Uterus (tissue), 4 donors: ENCODE results near the gene EXO5. TPM values are rescaled to one million over a fixed set of nuclear protein-coding genes. Genes with fewer than 3 reads are reported as not detected.

ENCODE experiments used
- DNase-seq, 2 donors: peaks; one replicate each; pipeline ENCODE4 v3.0.0-alpha.2; 2019 to 2020
- H3K27ac ChIP-seq, 2 donors: fragments of 200-600 bp; sonication (generic); 1 replicate in 1 of 2; 2 replicates in 1 of 2; pipeline ENCODE4 v1.5.1; 2016 to 2018
- H3K27me3 ChIP-seq, 2 donors: fragments of 200-600 bp; sonication (generic); one replicate each; pipeline ENCODE4 v1.5.1; 2018 to 2019; ENCODE audit warnings: control low read depth in 1 of 2
- H3K36me3 ChIP-seq, 2 donors: fragments of 200-600 bp; sonication (generic); one replicate each; pipeline ENCODE4 v1.5.1; 2019; ENCODE audit warnings: control low read depth in 1 of 2
- H3K4me1 ChIP-seq, 2 donors: fragments of 200-600 bp; sonication (generic); one replicate each; pipeline ENCODE4 v1.5.1; 2018 to 2019; ENCODE audit warnings: control low read depth in 1 of 2
- H3K4me3 ChIP-seq, 2 donors: fragments of 200-600 bp; sonication (generic); 1 replicate in 1 of 2; 2 replicates in 1 of 2; pipeline ENCODE4 v1.5.1; 2018 to 2019; ENCODE audit warnings: mild to moderate bottlenecking in 1 of 2
- H3K9me3 ChIP-seq, 2 donors: fragments of 200-600 bp; sonication (generic); one replicate each; pipeline ENCODE4 v1.5.1; 2019; ENCODE audit warnings: control low read depth in 1 of 2
- POLR2A ChIP-seq, 2 donors: fragments of 450-650 bp; IDR thresholded peaks; one replicate each; pipeline ENCODE4 v1.6.1; 2016; ENCODE audit warnings: antibody characterized with exemption in 2 of 2, mild to moderate bottlenecking in 1 of 2, moderate library complexity in 1 of 2
- intact Hi-C: fragments of 100-400 bp; cut with DNase I; formaldehyde crosslinking; loops from one replicate; pipeline ENCODE4 v1.15.1; 2023; ENCODE audit warnings: low total_unique reads
- small RNA-seq: library from RNA; depleted of rRNA; stranded (forward); fragments of <200 nt; gene quantifications from one replicate; pipeline ENCODE3, GENCODE V24; 2016
- total RNA-seq, 4 donors: library from RNA; depleted of rRNA in 3 of 4; stranded (reverse); fragments of >200 nt in 3 of 4; gene quantifications; one replicate each; pipeline versions ENCODE4 v1.1.0 to v1.2.4, GENCODE V29; 2014 to 2023
- TF ChIP-seq, protein P1 (sequence below), 4 experiments: fragments of 200-600 bp in 2 of 4; fragments of 450-650 bp in 2 of 4; sonication (generic) in 2 of 4; IDR thresholded peaks; one replicate each; pipeline ENCODE4 v1.5.1; 2016 to 2019; ENCODE audit warnings: antibody characterized with exemption in 4 of 4, mild to moderate bottlenecking in 2 of 4, moderate library complexity in 1 of 4
- donor health status: DM: yes; HTN: yes; CAD: no.

Gene EXO5
- total RNA-seq, 4 donors from 2014 or later = 5.3 to 22.6 (median 8.2) TPM

DNA sequence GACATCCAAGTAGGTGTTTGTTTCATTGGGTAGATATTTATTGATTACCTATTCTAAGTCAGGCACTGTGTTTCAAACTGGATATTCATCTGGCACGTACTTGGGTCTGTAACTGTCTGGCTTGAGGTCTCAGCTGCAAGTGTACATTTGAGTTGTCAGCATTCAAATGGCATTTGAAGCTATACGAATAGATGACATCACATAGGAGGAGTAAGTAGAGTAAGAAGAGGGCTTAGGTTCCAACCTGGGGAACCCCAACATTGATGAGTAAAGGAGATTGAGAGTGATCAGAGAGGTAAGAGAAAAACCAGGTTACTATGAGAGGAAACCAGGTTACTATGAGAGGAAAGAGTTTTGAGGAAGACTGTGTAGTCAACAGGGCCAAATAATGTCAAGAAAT is 53.6 kb downstream of the EXO5 start:
- Histone ChIP-seq H3K27ac (no peak overlapping the region), H3K36me3 (no peaks in the 10 kb centered on the region), H3K4me1 (no peaks in the 10 kb centered on the region), H3K27me3 (no peaks in the 10 kb centered on the region), H3K9me3 (no peaks in the 10 kb centered on the region), H3K4me3 (no peak overlapping the region)
- no peak for DNase-seq
- TF ChIP-seq, protein P1, sequence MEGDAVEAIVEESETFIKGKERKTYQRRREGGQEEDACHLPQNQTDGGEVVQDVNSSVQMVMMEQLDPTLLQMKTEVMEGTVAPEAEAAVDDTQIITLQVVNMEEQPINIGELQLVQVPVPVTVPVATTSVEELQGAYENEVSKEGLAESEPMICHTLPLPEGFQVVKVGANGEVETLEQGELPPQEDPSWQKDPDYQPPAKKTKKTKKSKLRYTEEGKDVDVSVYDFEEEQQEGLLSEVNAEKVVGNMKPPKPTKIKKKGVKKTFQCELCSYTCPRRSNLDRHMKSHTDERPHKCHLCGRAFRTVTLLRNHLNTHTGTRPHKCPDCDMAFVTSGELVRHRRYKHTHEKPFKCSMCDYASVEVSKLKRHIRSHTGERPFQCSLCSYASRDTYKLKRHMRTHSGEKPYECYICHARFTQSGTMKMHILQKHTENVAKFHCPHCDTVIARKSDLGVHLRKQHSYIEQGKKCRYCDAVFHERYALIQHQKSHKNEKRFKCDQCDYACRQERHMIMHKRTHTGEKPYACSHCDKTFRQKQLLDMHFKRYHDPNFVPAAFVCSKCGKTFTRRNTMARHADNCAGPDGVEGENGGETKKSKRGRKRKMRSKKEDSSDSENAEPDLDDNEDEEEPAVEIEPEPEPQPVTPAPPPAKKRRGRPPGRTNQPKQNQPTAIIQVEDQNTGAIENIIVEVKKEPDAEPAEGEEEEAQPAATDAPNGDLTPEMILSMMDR (IDR thresholded peaks at IDR 0.05) = no peak
- no peak for TF ChIP-seq POLR2A (IDR thresholded peaks at IDR 0.05)
- intact Hi-C loops = no loop called here

DNA sequence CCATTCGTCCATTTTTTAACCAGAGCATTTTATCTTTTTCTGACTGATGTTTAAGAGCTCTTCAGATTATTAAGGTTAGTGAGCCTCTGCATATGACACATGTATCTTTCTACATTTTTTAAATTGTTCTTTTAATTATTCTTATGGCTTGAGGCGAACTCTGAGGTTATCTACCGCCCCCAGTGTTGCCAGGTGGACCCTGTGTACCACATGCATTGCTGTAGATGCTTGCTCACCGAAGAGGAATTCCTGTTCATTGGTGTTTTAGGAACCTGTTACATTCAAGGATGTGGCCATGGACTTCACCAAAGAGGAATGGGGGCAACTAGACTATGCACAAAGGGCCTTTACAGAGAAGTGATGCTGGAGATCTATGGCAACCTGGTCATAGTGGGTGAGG is 54.7 kb downstream of the EXO5 start:
- TF ChIP-seq, protein P1 (IDR thresholded peaks at IDR 0.05) = no peak
- TF ChIP-seq POLR2A (IDR thresholded peaks at IDR 0.05) = no peak
- intact Hi-C loops = no loop called here
- no peak overlapping the region for H3K27ac ChIP-seq
- H3K36me3 ChIP-seq = no peaks in the 10 kb centered on the region
- no peaks in the 10 kb centered on the region for H3K27me3 ChIP-seq
- H3K4me3 ChIP-seq = no peak overlapping the region
- no peak for DNase-seq
- no peaks in the 10 kb centered on the region for H3K9me3 ChIP-seq
- H3K4me1 ChIP-seq = no peaks in the 10 kb centered on the region

DNA sequence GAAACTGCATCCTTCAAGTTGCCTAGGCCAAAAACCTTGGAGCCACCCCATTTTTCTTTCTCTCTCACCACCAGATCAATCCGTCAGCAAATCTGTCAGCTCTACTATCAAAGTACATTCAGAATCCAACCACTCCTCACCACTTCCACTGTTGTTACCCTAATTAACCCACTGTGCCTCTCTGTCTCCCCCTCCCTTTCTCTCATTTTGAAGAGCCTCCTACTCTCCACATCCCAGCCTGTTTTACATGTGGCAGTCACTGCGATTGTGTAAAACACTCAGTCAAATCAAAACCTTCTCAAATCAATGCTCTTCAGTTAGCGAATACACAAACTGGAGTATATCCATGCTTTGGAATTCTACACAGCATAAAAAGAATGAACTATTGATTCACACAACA is 55.9 kb downstream of the EXO5 start:
- H3K4me3 ChIP-seq = no peak overlapping the region
- no peaks in the 10 kb centered on the region for H3K36me3 ChIP-seq
- H3K27me3 ChIP-seq = no peaks in the 10 kb centered on the region
- DNase-seq = no peak
- H3K4me1 ChIP-seq = no peaks in the 10 kb centered on the region
- H3K27ac ChIP-seq = no peak overlapping the region
- TF ChIP-seq POLR2A (IDR thresholded peaks at IDR 0.05) = no peak
- TF ChIP-seq, protein P1 (IDR thresholded peaks at IDR 0.05) = no peak
- H3K9me3 ChIP-seq = no peaks in the 10 kb centered on the region
- intact Hi-C loops = no loop called here

DNA sequence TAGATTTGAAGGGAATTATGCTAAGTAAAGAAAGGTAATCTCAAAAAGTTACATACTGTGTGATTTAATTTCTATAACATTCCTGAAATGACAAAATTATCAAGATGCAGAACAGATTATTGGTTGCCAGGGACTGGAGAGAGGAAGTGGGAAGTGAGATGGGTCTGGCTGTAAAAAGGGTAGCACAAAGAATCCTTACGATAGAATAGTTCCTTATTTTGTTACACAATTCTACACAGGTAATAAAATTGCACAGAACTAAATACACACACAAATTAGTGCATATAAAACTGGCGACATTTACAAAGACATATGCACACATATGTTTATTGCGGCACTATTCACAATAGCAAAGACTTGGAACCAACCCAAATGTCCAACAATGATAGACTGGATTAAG is 56.3 kb downstream of the EXO5 start:
- no peak for TF ChIP-seq POLR2A (IDR thresholded peaks at IDR 0.05)
- TF ChIP-seq, protein P1 (IDR thresholded peaks at IDR 0.05) = no peak
- Histone ChIP-seq H3K9me3 (no peaks in the 10 kb centered on the region), H3K36me3 (no peaks in the 10 kb centered on the region), H3K27me3 (no peaks in the 10 kb centered on the region), H3K4me1 (no peaks in the 10 kb centered on the region), H3K4me3 (no peak overlapping the region), H3K27ac (no peak overlapping the region)
- intact Hi-C loops = no loop called here
- DNase-seq = no peak

Small RNA genes within 50 kb of the gene (small RNA-seq; reads per million reads assigned to genes)
- not detected for gene AL356379.1

Other genes with a start within 250 kb of the EXO5 start
- gene COL9A2, start 191.5 kb upstream of the EXO5 start, total RNA-seq = 10 to 100 TPM in 1 of 4 donors, 1 to 10 TPM in 3; 2.0 to 27.0 (median 4.8) TPM
- gene SMAP2, start 135.0 kb upstream of the EXO5 start, total RNA-seq = 10 to 100 TPM; 11.1 to 24.8 (median 18.6) TPM
- gene ZFP69B, start 58.3 kb upstream of the EXO5 start, total RNA-seq = 1 to 10 TPM in 2 of 4 donors, under 1 TPM in 1, not detected in 1; 0.88 to 7.7 (median 1.0) TPM
- gene ZFP69, start 31.5 kb upstream of the EXO5 start, total RNA-seq = 1 to 10 TPM in 2 of 4 donors, under 1 TPM in 1, not detected in 1; 0.26 to 9.0 (median 6.2) TPM
- gene ZNF684, start 22.9 kb downstream of the EXO5 start, total RNA-seq = 10 to 100 TPM in 2 of 4 donors, 1 to 10 TPM in 2; 2.7 to 11.8 (median 8.0) TPM
- 10 to 100 TPM in 1 of 4 donors, 1 to 10 TPM in 3; 1.8 to 14.0 (median 5.4) TPM for gene RIMS3, start 156.9 kb downstream of the EXO5 start, total RNA-seq
- gene NFYC, start 182.9 kb downstream of the EXO5 start, total RNA-seq = 10 to 100 TPM; 31.8 to 63.3 (median 44.0) TPM